ENCODE results near the gene RNF31.

DNA sequence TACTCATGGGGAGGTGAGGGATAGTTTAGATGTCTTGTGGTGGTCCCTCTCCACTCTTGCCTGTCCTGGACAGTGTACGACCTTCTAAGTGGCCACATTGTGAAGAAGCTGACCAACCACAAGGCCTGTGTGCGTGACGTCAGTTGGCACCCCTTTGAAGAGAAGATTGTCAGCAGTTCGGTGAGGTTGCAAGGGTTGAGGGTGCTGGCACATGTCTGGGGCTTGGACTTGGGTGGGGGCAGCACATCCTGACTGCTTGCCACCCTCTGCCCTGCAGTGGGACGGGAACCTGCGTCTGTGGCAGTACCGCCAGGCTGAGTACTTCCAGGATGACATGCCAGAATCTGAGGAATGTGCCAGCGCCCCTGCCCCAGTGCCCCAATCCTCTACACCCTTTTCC lies 24.4 kb upstream of the RNF31 start:
- TF ChIP-seq CTCF (conservative IDR thresholded peaks at IDR 0.05; ENCODE audit: low read length) (no peak), EZH2phosphoT487 (IDR thresholded peaks at IDR 0.05; ENCODE audit: borderline replicate concordance, low read depth, low read length) (no peak)

Measured in OCI-LY7 (cell line).